Endothelial cell of umbilical vein (primary cell): ENCODE measurements around the gene LDLRAD4.

Source experiments
- EZH2 ChIP-seq: IDR thresholded peaks from 2 replicates; pipeline ENCODE4 v1.6.1; 2012; ENCODE audit warnings: borderline replicate concordance, low read depth, mild to moderate bottlenecking, moderate library complexity, low read length, inconsistent platforms; ENCODE audit not compliant: severe bottlenecking
- JUN ChIP-seq: IDR thresholded peaks from 2 replicates; pipeline ENCODE4 v1.6.1; 2011; ENCODE audit warnings: borderline replicate concordance, low read depth; ENCODE audit not compliant: insufficient read length, insufficient read depth
- POLR2A ChIP-seq: IDR thresholded peaks from 2 replicates; pipeline ENCODE4 v1.6.1; 2012; ENCODE audit warnings: low read depth, mild to moderate bottlenecking, control low read depth, low read length
- POLR2AphosphoS5 ChIP-seq: IDR thresholded peaks from 2 replicates; pipeline ENCODE4 v1.6.1; 2012; ENCODE audit warnings: low read depth, mild to moderate bottlenecking, control low read depth, low read length, moderate library complexity; ENCODE audit not compliant: insufficient read depth
- TF ChIP-seq, protein P1 (sequence below), 2 donors: IDR thresholded peaks; 1 replicate in 1 of 2; 2 replicates in 1 of 2; pipeline ENCODE4 v1.5.1; 2011; ENCODE audit warnings: low read length in 2 of 2, mild to moderate bottlenecking in 2 of 2, moderate library complexity in 2 of 2, control low read depth in 1 of 2, inconsistent platforms in 1 of 2, low read depth in 1 of 2; ENCODE audit not compliant: insufficient read depth in 1 of 2; ENCODE audit errors: extremely low read depth in 1 of 2
- TF ChIP-seq, protein P2 (sequence below): IDR thresholded peaks from 2 replicates; pipeline ENCODE4 v1.6.1; 2011; ENCODE audit not compliant: insufficient read depth, insufficient read length

DNA sequence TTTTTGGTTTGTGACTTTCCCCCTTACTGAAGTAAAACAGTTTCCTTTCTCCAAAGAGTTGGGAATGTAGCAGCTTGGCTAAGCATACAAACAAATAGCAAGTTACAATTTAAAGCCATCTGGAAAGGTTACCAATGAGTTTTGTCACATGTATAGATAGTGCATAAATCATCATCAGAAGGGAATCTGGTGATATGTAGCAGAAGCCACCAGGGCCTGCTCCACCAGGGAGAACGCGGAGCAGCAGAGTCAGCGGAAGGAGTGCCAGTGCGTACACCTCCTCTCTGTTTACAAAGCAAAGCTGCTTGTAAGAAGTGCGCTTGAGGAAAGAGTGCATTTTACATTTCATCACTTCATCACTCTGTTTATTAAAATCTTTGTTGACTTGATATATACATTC is 267.7 kb downstream of the LDLRAD4 start:
- TF ChIP-seq, protein P1, sequence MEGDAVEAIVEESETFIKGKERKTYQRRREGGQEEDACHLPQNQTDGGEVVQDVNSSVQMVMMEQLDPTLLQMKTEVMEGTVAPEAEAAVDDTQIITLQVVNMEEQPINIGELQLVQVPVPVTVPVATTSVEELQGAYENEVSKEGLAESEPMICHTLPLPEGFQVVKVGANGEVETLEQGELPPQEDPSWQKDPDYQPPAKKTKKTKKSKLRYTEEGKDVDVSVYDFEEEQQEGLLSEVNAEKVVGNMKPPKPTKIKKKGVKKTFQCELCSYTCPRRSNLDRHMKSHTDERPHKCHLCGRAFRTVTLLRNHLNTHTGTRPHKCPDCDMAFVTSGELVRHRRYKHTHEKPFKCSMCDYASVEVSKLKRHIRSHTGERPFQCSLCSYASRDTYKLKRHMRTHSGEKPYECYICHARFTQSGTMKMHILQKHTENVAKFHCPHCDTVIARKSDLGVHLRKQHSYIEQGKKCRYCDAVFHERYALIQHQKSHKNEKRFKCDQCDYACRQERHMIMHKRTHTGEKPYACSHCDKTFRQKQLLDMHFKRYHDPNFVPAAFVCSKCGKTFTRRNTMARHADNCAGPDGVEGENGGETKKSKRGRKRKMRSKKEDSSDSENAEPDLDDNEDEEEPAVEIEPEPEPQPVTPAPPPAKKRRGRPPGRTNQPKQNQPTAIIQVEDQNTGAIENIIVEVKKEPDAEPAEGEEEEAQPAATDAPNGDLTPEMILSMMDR (IDR thresholded peaks at IDR 0.05; ENCODE audit: extremely low read depth in 1 of 2, insufficient read depth in 1 of 2, low read depth in 1 of 2, low read length in 2 of 2) = no peak
- no peak for TF ChIP-seq POLR2A
- TF ChIP-seq POLR2AphosphoS5 = no peak
- TF ChIP-seq, protein P2, sequence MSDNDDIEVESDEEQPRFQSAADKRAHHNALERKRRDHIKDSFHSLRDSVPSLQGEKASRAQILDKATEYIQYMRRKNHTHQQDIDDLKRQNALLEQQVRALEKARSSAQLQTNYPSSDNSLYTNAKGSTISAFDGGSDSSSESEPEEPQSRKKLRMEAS = no peak
- TF ChIP-seq JUN = no peak
- no peak for TF ChIP-seq EZH2
